Progenitor cell of endocrine pancreas (in vitro differentiated cells): ENCODE measurements around the gene DHX32. TPM values are rescaled to one million over a fixed set of nuclear protein-coding genes. Genes with fewer than 3 reads are reported as not detected.

ENCODE experiments used
- DNase-seq: peaks from one replicate; pipeline ENCODE4 v3.0.0; 2021; ENCODE audit warnings: low spot score; ENCODE audit not compliant: unreplicated experiment
- H3K27ac Mint-ChIP-seq: 2 replicates; pipeline ENCODE4 v1.8.0; 2021; ENCODE audit warnings: mild to moderate bottlenecking, moderate library complexity, mixed read lengths
- H3K27me3 Mint-ChIP-seq: 2 replicates; pipeline ENCODE4 v1.8.0; 2021; ENCODE audit warnings: mixed read lengths
- H3K36me3 Mint-ChIP-seq: 2 replicates; pipeline ENCODE4 v1.8.0; 2022; ENCODE audit warnings: mixed read lengths; ENCODE audit not compliant: insufficient read depth
- H3K4me1 Mint-ChIP-seq: 2 replicates; pipeline ENCODE4 v1.8.0; 2021; ENCODE audit warnings: low read depth, mixed read lengths
- H3K4me3 Mint-ChIP-seq: 2 replicates; pipeline ENCODE4 v1.8.0; 2021; ENCODE audit warnings: low read depth, mild to moderate bottlenecking, moderate library complexity, mixed read lengths
- H3K9me3 Mint-ChIP-seq: 2 replicates; pipeline ENCODE4 v1.8.0; 2021; ENCODE audit warnings: low read depth, mixed read lengths
- total RNA-seq: library from RNA; stranded (reverse); gene quantifications from 2 replicates; pipeline ENCODE4 v1.2.1, GENCODE V29; 2021
- TF ChIP-seq, protein P1 (sequence below): fragments of 200-600 bp; sonication (generic); IDR thresholded peaks from one replicate; pipeline ENCODE4 v1.5.0; 2021; ENCODE audit warnings: antibody characterized with exemption, mild to moderate bottlenecking; ENCODE audit not compliant: unreplicated experiment

The DHX32 gene
- total RNA-seq, 1 donor from 2014 or later = 22.0 TPM

DNA sequence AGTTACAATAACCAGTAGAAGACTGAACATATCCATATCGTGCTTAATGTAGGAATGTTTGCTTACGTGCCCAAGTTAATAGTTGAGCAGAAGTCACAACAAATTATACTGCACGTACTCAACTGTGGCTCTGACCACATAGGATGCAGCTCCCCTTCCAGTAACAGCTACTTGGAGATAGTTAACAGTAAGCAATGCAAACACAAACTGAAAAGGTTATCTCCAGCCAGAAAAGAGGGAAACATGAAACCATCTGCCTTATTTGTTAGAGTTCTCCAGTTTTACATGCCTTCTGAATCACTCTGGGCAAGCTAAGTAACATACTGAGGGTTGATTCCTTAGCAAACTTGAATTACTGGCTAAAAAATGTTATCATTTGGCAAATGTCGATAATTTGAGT, 9.8 kb downstream of the DHX32 start:
- DNase-seq = no peak
- Mint-ChIP-seq H3K4me1 (no peaks in the 10 kb centered on the region), H3K9me3 (peaks cover 10% of the 10 kb centered on the region), H3K4me3 (no peak overlapping the region), H3K27ac (no peak overlapping the region), H3K36me3 (peaks cover 27% of the 10 kb centered on the region), H3K27me3 (no peaks in the 10 kb centered on the region)
- TF ChIP-seq, protein P1, sequence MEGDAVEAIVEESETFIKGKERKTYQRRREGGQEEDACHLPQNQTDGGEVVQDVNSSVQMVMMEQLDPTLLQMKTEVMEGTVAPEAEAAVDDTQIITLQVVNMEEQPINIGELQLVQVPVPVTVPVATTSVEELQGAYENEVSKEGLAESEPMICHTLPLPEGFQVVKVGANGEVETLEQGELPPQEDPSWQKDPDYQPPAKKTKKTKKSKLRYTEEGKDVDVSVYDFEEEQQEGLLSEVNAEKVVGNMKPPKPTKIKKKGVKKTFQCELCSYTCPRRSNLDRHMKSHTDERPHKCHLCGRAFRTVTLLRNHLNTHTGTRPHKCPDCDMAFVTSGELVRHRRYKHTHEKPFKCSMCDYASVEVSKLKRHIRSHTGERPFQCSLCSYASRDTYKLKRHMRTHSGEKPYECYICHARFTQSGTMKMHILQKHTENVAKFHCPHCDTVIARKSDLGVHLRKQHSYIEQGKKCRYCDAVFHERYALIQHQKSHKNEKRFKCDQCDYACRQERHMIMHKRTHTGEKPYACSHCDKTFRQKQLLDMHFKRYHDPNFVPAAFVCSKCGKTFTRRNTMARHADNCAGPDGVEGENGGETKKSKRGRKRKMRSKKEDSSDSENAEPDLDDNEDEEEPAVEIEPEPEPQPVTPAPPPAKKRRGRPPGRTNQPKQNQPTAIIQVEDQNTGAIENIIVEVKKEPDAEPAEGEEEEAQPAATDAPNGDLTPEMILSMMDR = no peak

GRCh38 chr10:125868372-125868975, 12.6 kb downstream of the DHX32 start:
- H3K4me1 Mint-ChIP-seq = no peaks in the 10 kb centered on the region
- no peak overlapping the region for H3K4me3 Mint-ChIP-seq
- TF ChIP-seq, protein P1 = peak; percentile 76
- DNase-seq = no peak
- no peak overlapping the region for H3K27ac Mint-ChIP-seq
- no peaks in the 10 kb centered on the region for H3K9me3 Mint-ChIP-seq
- H3K36me3 Mint-ChIP-seq = peaks cover 8% of the 10 kb centered on the region
- H3K27me3 Mint-ChIP-seq = no peaks in the 10 kb centered on the region

- Mint-ChIP-seq H3K27me3 (no peaks in the 10 kb centered on the region), H3K4me3 (no peak overlapping the region), H3K9me3 (no peaks in the 10 kb centered on the region), H3K27ac (no peak overlapping the region), H3K4me1 (no peaks in the 10 kb centered on the region), H3K36me3 (peaks cover 7% of the 10 kb centered on the region)
- DNase-seq = no peak
- TF ChIP-seq, protein P1 = no peak
Measured at GRCh38 chr10:125866421-125867029, 14.6 kb downstream of the DHX32 start.

- H3K4me3 Mint-ChIP-seq = no peak overlapping the region
- no peaks in the 10 kb centered on the region for H3K4me1 Mint-ChIP-seq
- no peaks in the 10 kb centered on the region for H3K9me3 Mint-ChIP-seq
- no peak for DNase-seq
- no peaks in the 10 kb centered on the region for H3K27me3 Mint-ChIP-seq
- H3K36me3 Mint-ChIP-seq = peaks cover 7% of the 10 kb centered on the region
- H3K27ac Mint-ChIP-seq = no peak overlapping the region
- TF ChIP-seq, protein P1 = no peak
Measured at GRCh38 chr10:125865120-125865519, 16.0 kb downstream of the DHX32 start.

GRCh38 chr10:125859128-125859817, 21.8 kb downstream of the DHX32 start:
- DNase-seq = no peak
- TF ChIP-seq, protein P1 = no peak
- Mint-ChIP-seq H3K4me1 (peaks cover 3% of the 10 kb centered on the region), H3K9me3 (no peaks in the 10 kb centered on the region), H3K27ac (no peak overlapping the region), H3K36me3 (peaks cover 4% of the 10 kb centered on the region), H3K27me3 (no peaks in the 10 kb centered on the region), H3K4me3 (no peak overlapping the region)
